Measurements from ENCODE around the gene TRIM23.
"Not testable (repeated sequence)": the region's sequence is repeated elsewhere in the genome, so short reads cannot be mapped to it uniquely, and the experiment has no call there.

TRIM23 gene

DNA sequence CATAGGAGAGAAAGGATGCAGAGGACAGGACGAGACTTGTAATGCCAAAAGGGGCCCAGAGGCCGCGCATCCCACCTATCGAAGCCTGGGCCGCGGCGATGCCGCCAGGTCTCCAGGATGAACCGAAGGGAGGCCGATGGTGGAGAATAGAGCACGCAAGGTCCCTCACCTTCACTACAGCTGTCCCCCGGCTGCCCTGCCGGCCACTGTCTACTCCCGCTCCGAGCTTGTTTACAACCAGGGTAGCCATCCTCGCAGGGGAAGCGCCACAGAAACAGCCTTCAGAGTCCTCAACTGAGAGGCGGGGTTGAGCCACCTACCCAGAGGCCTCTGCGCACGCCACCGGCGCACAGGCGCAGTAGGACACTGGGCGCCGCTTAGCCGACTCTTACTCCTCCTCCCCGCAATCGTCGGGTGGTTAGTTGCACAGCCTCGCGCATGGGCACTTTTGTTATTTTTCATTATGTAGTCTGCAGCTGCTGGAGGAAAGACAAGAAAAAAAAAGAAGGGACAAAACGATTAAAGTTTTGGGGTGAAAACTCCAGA, at the start of gene TRIM23:
Gene TRIM23 (minus strand): TSS at position 309 of the 546 bp plus-strand sequence. CDS start 59 bp downstream, at position 250.
- DNase-seq, result peak; percentile 86 to 91

DNA sequence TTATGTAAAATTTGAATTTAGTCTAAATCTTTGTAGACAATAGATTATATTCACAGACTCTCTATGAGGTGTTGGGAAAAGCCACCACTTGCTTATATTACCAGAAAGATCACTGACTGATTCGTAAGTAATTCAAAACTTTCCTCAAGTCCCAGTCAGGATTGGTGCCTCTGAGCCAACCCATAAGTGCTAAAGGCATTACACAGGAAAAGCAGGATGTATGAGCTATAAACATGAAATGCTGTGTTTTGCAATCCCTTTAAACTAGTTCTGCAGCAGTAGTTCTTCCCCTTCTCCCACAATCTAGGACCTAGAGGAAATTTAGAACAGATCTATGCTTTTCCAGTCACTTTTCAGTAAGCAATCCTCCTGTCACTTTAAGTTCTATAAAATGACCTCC, 48.7 kb upstream of the TRIM23 start:
- DNase-seq, result no peak

GRCh38 chr5:65668696-65669095, 44.6 kb upstream of the TRIM23 start:
- DNase-seq, result no peak

DNA sequence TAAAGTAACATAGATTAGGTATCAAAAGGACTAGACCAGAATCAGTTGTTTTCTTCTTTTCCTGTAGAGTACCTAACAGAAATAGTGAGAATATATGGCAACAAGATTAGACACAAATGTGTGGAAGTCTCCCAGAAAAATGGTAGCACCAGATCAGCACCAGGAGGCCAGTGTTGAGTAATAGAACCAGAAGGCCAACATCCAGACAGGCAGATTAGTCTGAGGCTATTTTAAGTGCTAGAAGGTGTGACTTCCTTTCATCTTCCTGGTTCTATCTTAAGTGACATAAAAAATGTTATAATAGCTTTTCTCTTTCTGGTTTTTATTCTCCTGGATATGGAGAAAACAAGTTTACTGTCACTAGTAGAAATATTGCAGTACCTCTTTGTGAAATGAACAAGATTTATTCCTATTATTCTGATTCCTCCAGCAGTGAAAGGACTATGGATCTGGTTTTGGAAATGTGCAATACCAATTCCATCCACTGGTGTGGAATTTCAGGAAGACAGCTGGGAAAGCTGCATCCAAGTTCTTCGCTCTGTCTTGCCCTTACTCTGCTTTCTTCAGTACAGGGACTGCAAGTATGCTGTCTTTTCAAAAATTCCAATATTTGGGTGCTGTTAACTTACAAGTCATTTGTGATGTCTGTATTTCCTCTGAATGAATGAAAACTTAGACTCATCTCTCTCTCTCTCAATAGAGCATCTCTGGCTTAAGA, 39.8 kb upstream of the TRIM23 start:
- DNase-seq, result no peak

GRCh38 chr5:65654713-65655112, 30.6 kb upstream of the TRIM23 start:
- no peak for DNase-seq

- DNase-seq, result no peak
These were observed 27.0 kb upstream of the TRIM23 start for GRCh38 chr5:65651144-65651543.

- DNase-seq, result no peak
These were observed 23.8 kb upstream of the TRIM23 start for GRCh38 chr5:65647941-65648340.

DNA sequence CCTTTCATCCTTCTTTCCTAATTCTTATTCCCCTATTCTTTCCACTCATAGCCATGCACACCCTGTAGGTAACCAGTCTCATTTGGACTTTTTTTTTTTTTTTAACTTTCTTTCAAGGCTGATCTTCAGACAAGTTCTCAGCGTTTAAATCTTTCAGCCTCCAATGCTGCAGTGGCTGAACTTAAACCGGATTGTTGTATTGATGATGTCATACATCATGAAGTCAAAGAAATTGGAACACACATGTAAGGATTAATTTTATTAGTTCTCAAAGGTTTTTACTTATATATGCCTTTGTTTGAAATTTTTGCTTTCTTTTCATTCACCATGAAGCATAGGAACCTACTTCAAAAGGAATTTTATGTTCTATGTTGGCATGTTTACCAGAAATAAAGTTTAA, 22.8 kb upstream of the TRIM23 start:
- no peak for DNase-seq

DNA sequence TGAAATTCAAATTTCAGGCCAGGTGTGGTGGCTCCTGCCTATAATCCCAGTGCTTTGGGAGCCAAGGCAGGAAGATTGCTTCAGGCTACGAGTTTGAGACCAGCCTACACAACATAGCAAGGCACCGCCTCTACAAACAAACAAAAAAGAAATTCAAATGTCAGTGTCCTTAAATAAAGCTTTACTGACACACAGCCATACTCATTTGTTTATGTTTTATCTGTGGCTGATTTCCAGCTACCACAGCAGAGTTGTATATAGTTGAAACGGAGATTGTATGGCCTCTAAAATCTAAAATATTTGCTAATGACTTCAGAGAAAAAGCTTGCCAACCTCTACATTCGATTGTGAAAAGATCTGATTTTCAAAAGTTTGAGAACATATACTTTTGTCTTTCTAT, 16.1 kb upstream of the TRIM23 start:
- DNase-seq, result no peak

- no peak for DNase-seq
These were observed 6.8 kb upstream of the TRIM23 start for GRCh38 chr5:65630981-65631380.

DNA sequence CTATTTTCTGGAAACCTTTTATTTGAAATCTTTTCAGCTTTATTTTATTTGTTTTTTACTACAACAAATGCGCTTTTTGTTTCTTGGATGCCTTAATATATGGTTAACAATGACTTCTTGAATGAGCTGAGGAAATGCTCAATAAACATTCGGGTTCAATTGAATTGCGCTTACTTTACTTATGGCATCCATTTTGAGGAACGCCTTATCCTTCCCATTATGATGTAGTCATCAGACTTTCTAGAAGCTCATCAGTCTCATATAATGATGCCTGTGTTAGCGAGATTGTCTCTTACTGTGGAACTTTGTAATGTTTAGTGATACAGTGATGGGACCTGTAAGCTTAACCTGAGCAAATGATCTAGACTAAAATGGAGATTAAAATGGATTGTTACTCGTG, 1.6 kb upstream of the TRIM23 start:
- no peak for DNase-seq

GRCh38 chr5:65624571-65625555, 730 bp upstream of the TRIM23 start, which contains the start of the genes SHLD3 and TRAPPC13:
TSS of gene SHLD3 (plus strand) at chr5:65625027. CDS start at chr5:65629588, 4,561 bp downstream.
TSS of gene TRAPPC13 (plus strand) at chr5:65625027. CDS start at chr5:65625061, 34 bp downstream.
- DNase-seq, result peak; percentile 78 to 81

GRCh38 chr5:65623482-65623881, 651 bp downstream of the TRIM23 start:
- DNase-seq, result no peak

GRCh38 chr5:65621961-65622360, 2.2 kb downstream of the TRIM23 start:
- DNase-seq, result not testable (repeated sequence)

DNA sequence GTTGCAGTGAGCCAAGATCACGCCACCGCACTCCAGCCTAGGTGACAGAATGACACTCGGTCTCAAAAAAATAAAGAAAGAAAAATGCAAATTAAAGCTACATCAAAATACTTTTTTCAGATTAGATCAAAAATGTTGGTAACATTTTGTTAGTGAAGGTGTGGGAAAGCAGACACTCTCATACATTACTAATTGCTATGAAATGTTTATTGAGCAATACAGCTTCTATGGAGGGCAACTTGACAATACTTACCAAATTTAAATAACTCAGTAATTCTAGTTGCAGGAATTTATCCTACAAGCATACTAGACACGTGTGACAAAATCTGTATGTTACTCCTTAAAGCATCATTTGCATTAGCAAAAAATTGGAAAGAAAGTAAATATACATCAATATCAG, 4.1 kb downstream of the TRIM23 start:
- DNase-seq, result no peak

DNA sequence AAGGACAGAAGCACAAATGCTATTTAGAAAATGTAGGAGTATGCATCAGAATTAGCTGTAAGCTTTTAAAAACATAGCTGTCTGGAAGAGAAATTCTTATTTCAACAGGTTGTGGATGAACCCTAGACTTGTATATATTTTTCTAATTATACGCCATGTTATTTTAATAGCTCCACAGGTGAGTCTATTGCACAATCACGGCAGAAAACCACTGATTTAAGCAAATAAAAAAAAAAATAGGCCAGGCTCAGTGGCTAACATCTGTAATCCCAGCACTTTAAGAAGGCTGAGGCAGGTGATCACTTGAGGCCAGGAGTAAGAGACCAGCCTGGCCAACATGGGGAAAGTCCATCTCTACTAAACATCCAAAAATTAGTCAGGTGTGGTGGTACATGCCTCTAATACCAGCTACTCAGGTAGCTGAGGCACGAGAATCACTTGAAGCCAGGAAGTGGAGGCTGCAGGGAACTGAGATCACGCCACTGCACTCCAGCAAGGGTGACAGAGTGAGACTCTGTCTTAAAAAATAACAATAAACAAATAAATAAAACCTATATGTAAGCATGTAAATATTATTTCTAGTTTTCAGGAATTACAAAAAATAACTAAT, 11.7 kb downstream of the TRIM23 start:
- no peak for DNase-seq

GRCh38 chr5:65611524-65611923, 12.6 kb downstream of the TRIM23 start:
- no peak for DNase-seq

GRCh38 chr5:65601761-65602160, 22.4 kb downstream of the TRIM23 start:
- not testable (repeated sequence) for DNase-seq

GRCh38 chr5:65588694-65589093, 35.4 kb downstream of the TRIM23 start:
- DNase-seq, result no peak

- DNase-seq, result no peak
These were observed 47.0 kb downstream of the TRIM23 start for GRCh38 chr5:65577141-65577540.

- no peak for DNase-seq
These were observed 53.4 kb downstream of the TRIM23 start for GRCh38 chr5:65570598-65571226.

DNA sequence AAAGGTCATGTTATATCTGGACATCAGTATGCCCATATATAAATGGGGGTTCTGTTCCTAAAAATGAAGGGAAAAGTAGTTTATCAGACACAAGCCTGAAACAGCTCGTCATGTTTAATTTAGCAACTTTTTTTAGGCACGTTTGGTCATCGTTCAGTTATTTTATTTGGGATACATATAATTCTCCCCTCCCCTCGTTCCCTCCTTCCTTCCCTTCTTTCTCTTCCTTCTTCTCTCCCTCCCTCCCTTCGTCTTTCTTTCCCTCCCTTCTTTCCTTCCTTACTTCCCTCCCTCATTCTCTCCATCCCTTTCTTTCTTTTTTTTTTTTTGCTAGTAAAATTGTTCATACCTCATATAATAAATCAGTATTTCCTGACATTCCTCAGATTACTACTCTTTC, 57.6 kb downstream of the TRIM23 start:
- no peak for DNase-seq

Data from activated CD4-positive, alpha-beta T cell treated with anti-CD3 and anti-CD28 coated beads for 4 hours (primary cell).